Natural killer cell (primary cell): Measurements from ENCODE around the gene FOXA3. TPM values are rescaled to one million over a fixed set of nuclear protein-coding genes. Genes with fewer than 3 reads are reported as not detected.

Experiments
- ATAC-seq, 3 donors: fragments of 150-1000 bp in 2 of 3; fragments of 200-7000 bp in 1 of 3; cut with Tn5 transposase; 1 replicate in 1 of 3; 2 replicates in 2 of 3; pipeline ENCODE4 v1.10.0; 2021; ENCODE audit warnings: mild to moderate bottlenecking in 2 of 3, moderate library complexity in 2 of 3
- DNase-seq, 2 donors: peaks; one replicate each; pipeline versions ENCODE4 v3.0.0 to v3.0.0-alpha.2; 2013 to 2021; ENCODE audit warnings: mixed read lengths in 1 of 2
- H3K27ac ChIP-seq: one replicate; pipeline ENCODE4 v1.5.1; 2013; ENCODE audit warnings: mild to moderate bottlenecking, low read length
- H3K27me3 ChIP-seq: one replicate; pipeline ENCODE4 v1.6.1; 2013; ENCODE audit warnings: low read length; ENCODE audit not compliant: control insufficient read depth, insufficient read depth
- H3K36me3 ChIP-seq: one replicate; pipeline ENCODE4 v1.6.1; 2013; ENCODE audit warnings: low read length; ENCODE audit not compliant: control insufficient read depth, insufficient read depth
- H3K4me1 ChIP-seq: one replicate; pipeline ENCODE4 v1.6.1; 2013; ENCODE audit warnings: low read length; ENCODE audit not compliant: control insufficient read depth, insufficient read depth
- H3K4me3 ChIP-seq: one replicate; pipeline ENCODE4 v1.5.1; 2013; ENCODE audit warnings: low read length
- H3K9me3 ChIP-seq: one replicate; pipeline ENCODE4 v1.6.1; 2013; ENCODE audit warnings: low read length; ENCODE audit not compliant: control insufficient read depth, insufficient read depth
- H3K27ac Mint-ChIP-seq, 2 donors: one replicate each; pipeline ENCODE4 v1.8.0; 2022; ENCODE audit warnings: mild to moderate bottlenecking in 2 of 2, mixed read lengths in 2 of 2, moderate library complexity in 1 of 2
- H3K27me3 Mint-ChIP-seq, 2 donors: one replicate each; pipeline ENCODE4 v1.8.0; 2022; ENCODE audit warnings: low read depth in 2 of 2, mixed read lengths in 2 of 2
- H3K36me3 Mint-ChIP-seq: one replicate; pipeline ENCODE4 v1.8.0; 2022; ENCODE audit warnings: mixed read lengths
- H3K4me1 Mint-ChIP-seq, 2 donors: one replicate each; pipeline ENCODE4 v1.8.0; 2022; ENCODE audit warnings: mixed read lengths in 2 of 2
- H3K4me3 Mint-ChIP-seq: one replicate; pipeline ENCODE4 v1.8.0; 2022; ENCODE audit warnings: mild to moderate bottlenecking, moderate library complexity, mixed read lengths
- H3K9me3 Mint-ChIP-seq, 2 donors: one replicate each; pipeline ENCODE4 v1.8.0; 2022; ENCODE audit warnings: mixed read lengths in 2 of 2
- CTCF ChIP-seq: fragments of 200-600 bp; IDR thresholded peaks from one replicate; pipeline ENCODE4 v1.8.0; 2022; ENCODE audit warnings: antibody characterized with exemption
- WGBS: methylation state at CpG from one replicate; pipeline ENCODE4 v1.1.7; 2013; ENCODE audit warnings: missing lambda C conversion rate; ENCODE audit not compliant: insufficient coverage; 5-methylcytosine and 5-hydroxymethylcytosine counted together
- intact Hi-C: fragments of 100-400 bp; cut with micrococcal nuclease; formaldehyde crosslinking; loops from one replicate; pipeline ENCODE4 v1.14.2; 2022
- total RNA-seq, 4 donors: library from RNA; stranded (reverse); fragments of 120-200 nt in 1 of 4; gene quantifications; one replicate each; pipeline versions ENCODE4 v1.2.3 to v1.2.4, GENCODE V29; 2013 to 2022

The FOXA3 gene
- total RNA-seq, 3 donors from 2014 or later (not counting 1 experiment from before 2014, with no cell fraction given) = not detected

GRCh38 chr19:45908956-45909355, 44.8 kb downstream of the FOXA3 start:
- Histone ChIP-seq H3K27me3 (no peaks in the 10 kb centered on the region), H3K4me3 (no peak overlapping the region), H3K36me3 (no peaks in the 10 kb centered on the region), H3K27ac (no peak overlapping the region), H3K4me1 (no peaks in the 10 kb centered on the region), H3K9me3 (no peaks in the 10 kb centered on the region)
- Mint-ChIP-seq H3K27me3 (peaks cover 19 to 22% of the 10 kb centered on the region in 2 donors), H3K36me3 (no peaks in the 10 kb centered on the region), H3K9me3 (no peaks in the 10 kb centered on the region), H3K4me3 (no peak overlapping the region), H3K4me1 (no peaks in the 10 kb centered on the region), H3K27ac (no peak overlapping the region)
- ATAC-seq (no peak), DNase-seq (no peak)
- WGBS = 81% methylated on average over 5 of the region's 5 CpGs
- no peak for TF ChIP-seq CTCF
- intact Hi-C loops = no loop called here

GRCh38 chr19:45911291-45911690, 47.2 kb downstream of the FOXA3 start:
- ATAC-seq = no peak
- Mint-ChIP-seq H3K36me3 (no peaks in the 10 kb centered on the region), H3K4me1 (no peaks in the 10 kb centered on the region), H3K27ac (no peak overlapping the region), H3K4me3 (no peak overlapping the region), H3K9me3 (no peaks in the 10 kb centered on the region), H3K27me3 (peaks cover 21 to 24% of the 10 kb centered on the region in 2 donors)
- Histone ChIP-seq H3K27ac (no peak overlapping the region), H3K4me3 (no peak overlapping the region), H3K27me3 (no peaks in the 10 kb centered on the region), H3K4me1 (no peaks in the 10 kb centered on the region), H3K36me3 (no peaks in the 10 kb centered on the region), H3K9me3 (no peaks in the 10 kb centered on the region)
- intact Hi-C loops = no loop called here
- no peak for TF ChIP-seq CTCF
- WGBS = 84% methylated on average over 8 of the region's 8 CpGs
- no peak for DNase-seq

GRCh38 chr19:45913874-45914830, 50.0 kb downstream of the FOXA3 start, which contains the start of gene NANOS2:
NANOS2 (minus strand) TSS chr19:45914778; CDS start chr19:45914693, 85 bp downstream.
- Mint-ChIP-seq H3K27me3 (peaks cover 24% of the 10 kb centered on the region in 2 donors), H3K4me1 (no peaks in the 10 kb centered on the region), H3K36me3 (no peaks in the 10 kb centered on the region), H3K27ac (no peak within 1 kb of the TSS), H3K4me3 (no peak within 1 kb of the TSS), H3K9me3 (no peaks in the 10 kb centered on the region)
- no peak within 1 kb of the TSS for H3K27ac ChIP-seq
- intact Hi-C loops = no loop called here
- H3K27me3 ChIP-seq = no peaks in the 10 kb centered on the region
- TF ChIP-seq CTCF = no peak
- DNase-seq (no peak), ATAC-seq (no peak)
- H3K36me3 ChIP-seq = no peaks in the 10 kb centered on the region
- 64% methylated on average over 44 of the region's 44 CpGs for whole genome bisulfite sequencing
- no peak within 1 kb of the TSS for H3K4me3 ChIP-seq
- H3K9me3 ChIP-seq = no peaks in the 10 kb centered on the region
- no peaks in the 10 kb centered on the region for H3K4me1 ChIP-seq
